Cortex of kidney (tissue), 1 donor: ENCODE measurements around the gene DBNDD2.

Source experiments
- DNase-seq: peaks from one replicate; lab custom pipeline; 2025; lab: John Stamatoyannopoulos, UW

The DBNDD2 gene

GRCh38 chr20:45419188-45420091, 11.4 kb downstream of the DBNDD2 start:
- no peak for DNase-seq

GRCh38 chr20:45420125-45420524, 12.0 kb downstream of the DBNDD2 start:
- no peak for DNase-seq

- no peak for DNase-seq
These were observed 15.6 kb downstream of the DBNDD2 start for GRCh38 chr20:45423700-45424099.

- DNase-seq, result no peak
These were observed 17.5 kb downstream of the DBNDD2 start for GRCh38 chr20:45425561-45425960.

- no peak for DNase-seq
These were observed 18.4 kb downstream of the DBNDD2 start for GRCh38 chr20:45426320-45427016.

DNA sequence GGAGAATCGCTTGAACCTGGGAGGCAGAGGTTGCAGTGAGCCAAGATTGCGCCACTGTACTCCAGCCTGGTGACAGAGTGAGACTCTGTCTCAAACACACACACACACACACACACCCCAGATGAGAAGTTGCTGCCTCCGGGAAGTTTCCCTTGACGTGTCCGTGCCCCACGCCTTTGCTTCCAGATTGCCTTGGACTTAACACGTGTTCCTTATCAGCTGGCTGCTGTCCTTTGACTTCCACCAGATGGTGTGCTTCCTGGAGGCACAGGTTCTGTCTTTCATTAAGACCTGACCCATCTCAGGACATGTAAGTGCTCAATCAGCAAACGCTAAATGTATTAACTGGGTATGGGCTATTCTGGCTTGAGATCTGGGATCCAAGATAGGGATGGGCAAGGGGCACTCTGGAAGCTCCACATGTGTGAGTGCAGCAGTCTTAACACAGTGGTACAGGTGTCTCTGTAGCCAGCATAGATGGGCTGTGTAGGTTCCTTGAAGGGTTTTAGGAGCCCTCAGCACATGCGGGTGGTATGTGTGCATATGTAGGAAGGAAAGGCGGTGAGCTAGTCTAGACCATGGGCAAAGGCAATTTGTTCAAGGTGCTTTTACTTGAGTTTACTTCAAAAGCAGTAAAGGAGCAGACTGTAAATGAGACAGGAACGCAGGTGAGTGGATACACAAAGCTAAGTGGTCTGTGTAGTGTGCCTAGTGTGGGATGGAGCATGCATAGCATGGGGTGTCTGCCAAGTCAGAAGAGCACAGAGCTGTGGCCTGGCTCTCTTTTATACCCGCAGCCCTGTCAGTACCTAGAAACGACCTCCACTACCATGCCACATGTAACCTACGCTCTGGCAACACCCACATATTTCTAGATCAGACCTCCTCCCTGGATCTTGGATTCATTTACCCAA, 19.4 kb downstream of the DBNDD2 start:
- DNase-seq, result no peak

GRCh38 chr20:45429618-45430017, 21.5 kb downstream of the DBNDD2 start:
- no peak for DNase-seq

GRCh38 chr20:45432294-45432693, 24.2 kb downstream of the DBNDD2 start:
- no peak for DNase-seq

DNA sequence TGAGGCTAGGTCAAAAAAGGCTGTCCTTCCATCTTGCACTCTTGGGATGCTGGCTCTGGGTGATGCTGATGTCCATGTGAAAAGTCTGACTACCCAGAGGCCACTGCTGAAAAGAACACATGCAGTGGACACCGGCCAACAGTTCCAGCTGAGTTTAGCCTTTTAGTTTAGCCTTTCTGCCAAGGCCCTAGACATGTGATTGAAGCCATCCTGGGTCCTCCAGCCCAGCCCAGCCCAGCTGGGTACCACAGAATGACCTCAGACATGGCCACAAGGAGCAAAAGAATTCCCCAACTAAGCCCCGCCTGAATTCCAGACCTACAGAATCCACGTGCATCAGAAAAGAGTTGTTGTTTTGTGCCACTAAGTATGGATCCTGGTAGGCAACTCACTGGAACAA, 25.2 kb downstream of the DBNDD2 start:
- no peak for DNase-seq

GRCh38 chr20:45433976-45434375, 25.9 kb downstream of the DBNDD2 start:
- no peak for DNase-seq

GRCh38 chr20:45436732-45437485, 28.8 kb downstream of the DBNDD2 start:
- no peak for DNase-seq

DNA sequence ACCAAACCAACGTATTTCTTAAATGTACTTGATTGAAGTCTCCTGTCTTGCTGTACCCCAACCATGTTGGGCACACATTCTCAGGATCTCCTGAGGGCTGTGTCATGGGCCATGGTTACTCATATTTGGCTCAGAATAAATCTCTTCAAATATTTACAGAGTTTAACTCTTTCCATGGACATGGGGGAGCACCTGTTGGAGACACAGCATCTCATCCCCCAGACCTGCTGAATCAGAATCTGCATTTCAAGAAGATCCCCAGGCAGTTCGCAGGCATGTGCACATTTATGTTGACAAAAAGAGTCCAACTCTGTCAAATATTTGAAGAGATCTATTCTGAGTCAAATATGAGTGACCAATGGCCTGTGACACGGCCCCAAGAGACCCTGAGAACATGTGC, 32.3 kb downstream of the DBNDD2 start:
- DNase-seq, result no peak

GRCh38 chr20:45440891-45441685, 33.0 kb downstream of the DBNDD2 start:
- DNase-seq, result no peak

DNA sequence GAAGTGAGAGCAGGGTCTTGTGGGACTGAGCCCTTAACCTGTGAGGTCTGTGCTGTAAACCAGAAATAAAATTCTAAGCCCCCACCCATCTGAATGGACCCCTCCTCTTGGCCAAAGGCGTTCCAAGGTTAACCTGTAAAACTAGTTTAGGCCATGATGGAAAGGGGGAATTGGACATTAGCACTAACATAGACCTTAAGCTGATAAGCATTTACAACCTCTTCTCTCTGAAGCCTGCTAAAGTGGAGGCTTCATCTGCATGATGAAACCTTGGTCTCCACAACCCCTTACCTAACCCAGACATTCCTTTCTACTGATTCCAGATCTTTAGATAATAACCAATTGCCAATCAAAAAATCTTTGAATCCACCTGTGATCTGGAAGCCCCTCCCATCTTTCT, 33.7 kb downstream of the DBNDD2 start:
- DNase-seq, result no peak

- no peak for DNase-seq
These were observed 36.0 kb downstream of the DBNDD2 start for GRCh38 chr20:45444050-45444449.

DNA sequence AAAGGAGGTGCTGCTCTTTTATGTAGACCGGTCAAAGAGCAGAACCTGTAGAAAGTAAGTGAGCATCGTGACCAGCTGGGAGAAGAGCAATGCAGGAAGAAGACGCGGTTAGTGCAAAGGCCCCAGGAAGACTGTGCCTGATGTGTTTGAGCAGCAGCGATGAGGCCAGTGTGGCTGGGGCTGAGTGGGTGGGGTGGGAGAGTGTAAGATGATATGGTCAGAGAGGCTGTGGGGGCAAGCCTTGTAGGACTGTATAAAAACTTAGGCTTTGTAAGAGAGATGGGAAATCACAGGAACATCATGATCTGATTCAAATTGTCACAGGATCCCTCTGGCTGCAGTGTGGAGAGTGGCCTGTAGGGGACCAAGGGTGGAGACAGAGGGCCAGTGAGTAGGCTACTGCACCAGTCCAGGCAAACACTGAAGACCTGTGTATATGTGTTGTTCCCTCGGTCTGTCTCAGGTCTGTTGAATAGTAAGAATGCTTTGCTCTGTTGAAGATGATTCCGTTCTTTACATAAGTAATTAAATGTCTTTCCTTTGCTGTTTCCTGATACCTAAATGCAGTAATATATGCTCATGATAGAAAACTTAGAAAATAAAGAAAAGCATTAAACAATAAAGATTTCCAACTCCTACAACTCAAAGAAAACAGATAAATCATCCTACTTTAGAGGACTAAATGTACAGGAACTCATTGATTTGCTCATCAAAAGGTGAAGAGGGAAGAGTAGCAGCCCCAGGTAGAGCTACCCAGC, 37.9 kb downstream of the DBNDD2 start:
- DNase-seq, result no peak

- no peak for DNase-seq
These were observed 40.2 kb downstream of the DBNDD2 start for GRCh38 chr20:45448270-45448669.

DNA sequence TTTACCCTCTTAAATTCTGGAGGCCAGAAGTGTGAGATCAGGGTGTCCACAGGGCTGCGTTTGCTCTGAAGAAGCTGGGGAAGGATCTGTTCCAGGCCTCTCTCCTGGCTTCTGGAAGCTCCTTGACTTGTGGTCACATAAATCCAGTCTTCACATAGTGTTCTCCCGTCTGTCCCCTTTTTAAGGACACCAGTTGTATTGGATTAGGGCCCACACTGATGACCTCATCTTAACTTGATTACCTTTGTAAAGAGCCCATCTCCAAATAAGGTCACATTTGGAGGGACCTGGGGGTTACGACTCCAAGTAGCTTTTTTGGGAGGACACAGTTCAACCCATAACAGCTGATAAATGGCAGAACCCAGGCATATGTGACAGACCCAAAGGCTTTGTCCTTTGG, 41.4 kb downstream of the DBNDD2 start:
- DNase-seq, result no peak

GRCh38 chr20:45450097-45450818, 42.2 kb downstream of the DBNDD2 start:
- no peak for DNase-seq
